GM19463 (cell line): ENCODE measurements around the gene QKI.
"Not testable (repeated sequence)": the region's sequence is repeated elsewhere in the genome, so short reads cannot be mapped to it uniquely, and the experiment has no call there.

Experiments used
- ATAC-seq: cut with Tn5 transposase; IDR thresholded peaks from one replicate; pipeline ENCODE4 v1.9.1; 2021; ENCODE audit warnings: mild to moderate bottlenecking, moderate library complexity; ENCODE audit not compliant: unreplicated experiment

QKI gene

DNA sequence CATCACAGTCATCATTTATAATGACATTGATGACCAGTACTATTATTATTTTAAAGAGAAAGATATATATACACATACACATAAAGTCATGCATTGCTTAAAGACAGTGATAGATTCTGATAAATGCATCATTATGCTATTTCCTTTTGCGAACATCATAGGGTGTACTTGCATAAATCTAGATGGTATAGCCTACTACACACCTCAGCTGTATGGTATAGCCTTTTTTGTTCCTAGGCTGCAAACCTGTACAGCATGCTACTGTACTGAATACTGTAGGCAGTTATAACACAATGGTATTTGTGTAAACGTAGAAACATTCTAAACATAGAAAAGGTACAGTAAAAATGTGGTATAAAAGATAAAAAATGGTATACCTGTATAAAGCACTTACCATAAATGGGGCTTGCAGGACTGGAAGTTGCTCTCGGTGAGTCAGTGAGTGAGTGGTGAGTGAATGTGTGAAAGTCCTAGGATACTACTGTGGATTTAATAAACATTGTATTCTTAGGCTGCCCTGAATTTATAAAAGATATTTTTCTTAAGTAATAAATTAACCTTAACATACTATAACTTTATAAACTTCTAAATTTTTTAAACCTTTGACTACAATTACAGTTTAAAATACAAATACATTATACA, 23.9 kb downstream of the QKI start:
- no peak for ATAC-seq

GRCh38 chr6:163438940-163439335, 24.4 kb downstream of the QKI start:
- peak; percentile 69 for ATAC-seq

- ATAC-seq: not testable (repeated sequence)
Observed at GRCh38 chr6:163439390-163439789, 24.9 kb downstream of the QKI start.

DNA sequence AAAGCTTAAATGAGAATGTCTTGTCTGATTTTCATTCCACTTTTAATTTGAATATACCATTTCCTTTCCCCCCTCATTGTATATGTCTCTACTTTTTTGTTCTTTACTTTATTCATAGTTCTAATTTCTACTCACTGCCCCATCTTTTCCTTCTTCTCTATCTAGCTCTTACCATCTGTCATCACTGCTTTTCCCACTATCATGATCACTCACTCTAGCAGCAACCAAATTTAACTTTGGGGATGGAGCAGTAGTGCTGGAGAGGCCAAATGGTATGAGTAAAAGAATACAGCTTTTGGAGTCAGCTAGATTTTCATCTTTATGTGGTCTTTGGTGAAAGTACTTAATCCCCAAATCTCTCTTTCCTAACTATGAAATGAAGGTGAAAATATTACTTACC, 25.5 kb downstream of the QKI start:
- no peak for ATAC-seq

GRCh38 chr6:163442336-163442735, 27.8 kb downstream of the QKI start:
- no peak for ATAC-seq

DNA sequence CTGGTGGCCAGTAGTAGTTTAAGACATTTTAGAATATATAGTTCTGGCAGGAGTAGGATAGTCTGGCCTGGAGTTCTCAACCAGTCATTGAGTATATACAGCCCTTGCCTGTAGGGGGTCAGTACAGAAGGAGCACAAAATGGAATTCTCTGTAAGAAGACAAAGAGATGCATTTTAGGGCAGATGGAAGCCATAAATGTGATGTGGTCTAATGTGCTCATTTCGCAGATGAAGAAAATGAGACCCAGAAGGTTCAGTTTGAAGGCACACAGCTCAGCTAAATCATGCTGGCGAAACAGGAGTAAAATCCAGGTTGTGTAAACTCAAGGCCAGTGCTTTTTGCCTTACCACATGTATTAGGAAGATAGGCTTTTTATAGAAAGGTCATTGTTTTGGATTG, 29.6 kb downstream of the QKI start:
- ATAC-seq: no peak

DNA sequence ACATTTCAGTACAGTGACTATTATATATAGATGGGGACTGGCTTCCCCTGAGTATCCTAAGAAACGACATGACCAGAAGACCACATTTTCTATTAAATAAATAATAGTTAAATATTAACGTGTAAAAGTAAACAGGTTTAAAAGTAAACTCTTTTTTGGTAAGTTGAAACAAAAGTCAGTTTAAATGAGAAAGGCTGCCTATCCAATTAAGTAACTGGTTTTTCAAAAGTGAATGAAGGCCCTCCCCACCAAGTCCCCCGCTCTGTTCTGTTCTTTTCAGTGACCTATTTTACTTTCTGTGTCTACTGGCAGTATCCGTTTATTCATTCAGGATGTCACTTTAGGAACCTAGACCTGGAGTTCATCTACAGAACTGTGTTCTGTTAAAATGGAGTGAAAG, 32.0 kb downstream of the QKI start:
- no peak for ATAC-seq

DNA sequence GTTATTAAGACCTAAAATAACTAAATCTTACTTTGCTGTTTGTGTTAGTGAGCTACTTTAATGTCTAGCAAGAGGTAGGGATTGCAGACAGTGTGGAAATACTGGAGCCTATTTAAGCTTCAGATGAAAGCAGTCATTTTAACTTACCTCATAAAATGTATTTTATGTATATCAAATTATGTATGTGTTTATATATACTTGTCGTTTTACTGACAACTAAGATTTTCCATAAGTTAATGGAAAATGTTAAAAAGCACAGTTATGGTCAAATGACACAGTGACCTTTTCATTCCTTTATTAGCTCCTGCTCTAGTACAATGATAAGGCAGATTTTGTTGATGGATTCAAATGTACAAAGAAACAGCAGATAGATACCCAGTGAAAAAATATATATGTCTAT, 34.6 kb downstream of the QKI start:
- ATAC-seq: no peak

- ATAC-seq: no peak
Observed at GRCh38 chr6:163454425-163454824, 39.9 kb downstream of the QKI start.

DNA sequence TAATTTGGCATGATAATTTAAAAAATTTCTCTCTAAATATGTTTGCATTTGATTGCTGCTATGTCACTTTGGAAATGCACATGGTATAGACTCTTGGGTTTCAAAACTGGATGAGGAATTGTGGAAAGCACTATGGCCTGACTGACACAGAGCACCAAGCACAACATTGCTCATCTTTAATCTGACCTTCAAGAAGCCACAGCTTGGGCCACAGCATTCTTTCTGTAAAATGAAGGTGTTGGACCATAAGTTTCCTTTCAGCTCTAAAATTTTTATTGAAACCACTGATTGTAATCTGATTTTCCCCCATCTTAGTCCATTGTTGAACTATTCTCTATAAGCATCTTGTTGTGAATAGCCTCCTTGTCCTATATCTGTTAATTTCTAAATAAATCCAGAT, 41.0 kb downstream of the QKI start:
- ATAC-seq: no peak

GRCh38 chr6:163457637-163458561, 43.4 kb downstream of the QKI start:
- ATAC-seq: no peak

DNA sequence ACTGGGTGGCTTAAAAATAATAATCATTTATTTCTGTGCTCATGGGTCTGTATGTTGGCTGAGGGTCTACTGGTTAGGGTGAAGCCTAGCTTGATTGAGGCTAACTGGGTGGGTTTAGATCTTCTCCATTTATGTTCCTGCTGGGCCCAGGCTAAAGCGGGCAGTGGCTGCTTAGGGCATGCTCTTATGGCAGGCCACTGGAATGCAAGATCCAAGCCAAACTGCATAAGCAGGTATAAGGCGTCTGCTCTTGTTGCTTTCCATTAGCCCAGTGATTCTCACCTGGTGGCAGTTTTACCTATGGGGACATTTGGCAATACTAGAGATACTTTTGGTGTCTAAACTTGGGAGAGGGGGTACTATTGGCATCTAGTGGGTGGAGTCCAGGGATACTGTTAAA, 44.5 kb downstream of the QKI start:
- ATAC-seq: no peak

- no peak for ATAC-seq
Observed at GRCh38 chr6:163459536-163459935, 45.0 kb downstream of the QKI start.

- peak; percentile 85 for ATAC-seq
Observed at GRCh38 chr6:163460307-163460782, 45.8 kb downstream of the QKI start.

GRCh38 chr6:163461696-163462095, 47.2 kb downstream of the QKI start:
- no peak for ATAC-seq

DNA sequence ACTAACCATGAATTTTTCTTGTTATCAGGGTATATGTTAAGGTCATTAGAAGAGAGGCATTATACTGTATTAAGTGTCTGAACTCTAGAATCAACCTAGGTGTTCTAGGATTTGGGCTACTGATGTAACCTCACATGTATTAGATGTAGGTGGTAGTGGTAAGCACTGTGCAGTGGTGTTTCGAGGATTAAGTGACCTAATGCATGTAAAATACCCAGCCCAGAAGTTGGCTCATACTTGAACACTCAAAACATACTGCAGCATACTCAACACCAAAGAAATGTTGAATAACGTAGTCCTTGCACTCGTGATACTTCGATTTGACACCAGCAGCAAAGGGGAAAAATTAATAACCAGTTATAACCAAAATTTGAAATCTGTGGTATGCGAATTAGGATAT, 48.7 kb downstream of the QKI start:
- no peak for ATAC-seq

DNA sequence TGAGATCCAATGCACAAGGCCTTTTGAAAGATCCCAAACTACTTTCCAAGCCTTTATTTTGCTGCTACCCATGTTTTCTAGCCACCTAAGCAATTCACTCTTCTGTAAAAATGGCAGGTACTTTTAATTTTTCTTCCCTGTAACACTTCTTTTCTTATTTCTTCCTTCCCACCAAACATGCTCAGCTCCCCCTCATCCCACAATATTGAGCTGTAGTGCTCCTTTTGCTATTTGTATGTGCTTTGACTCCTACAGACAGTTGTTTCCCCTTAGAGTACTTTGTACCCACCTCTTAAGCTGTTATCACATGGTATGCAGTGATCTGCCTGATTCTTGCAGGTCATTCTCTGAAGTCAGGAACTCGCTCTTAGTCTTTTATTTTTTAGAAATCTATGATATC, 49.3 kb downstream of the QKI start:
- no peak for ATAC-seq

DNA sequence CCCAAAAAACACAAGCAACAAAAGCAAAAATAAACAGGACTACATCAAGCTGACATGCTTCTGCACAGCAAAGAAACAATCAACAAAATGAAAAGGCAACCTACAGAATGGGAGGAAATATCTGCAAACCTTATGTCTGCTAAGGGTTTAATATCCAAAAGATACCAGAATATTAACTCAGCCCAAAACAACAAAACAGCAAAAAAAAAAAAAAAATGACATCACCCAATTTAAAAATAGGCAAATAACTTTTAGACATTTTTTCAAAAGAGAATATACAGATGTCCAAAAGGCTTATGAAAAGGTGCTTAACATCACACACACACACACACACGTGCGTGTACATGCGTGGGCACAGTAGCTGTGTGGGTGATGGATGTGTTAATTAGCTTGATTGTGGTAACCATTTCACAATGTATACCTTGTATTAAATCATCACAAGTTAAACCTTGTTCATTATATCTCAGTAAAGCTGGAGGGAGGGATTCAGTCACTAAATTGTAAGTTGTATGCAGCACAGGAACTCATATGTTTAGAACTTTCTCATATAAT, 52.4 kb downstream of the QKI start:
- ATAC-seq: no peak

- no peak for ATAC-seq
Observed at GRCh38 chr6:163468738-163469137, 54.2 kb downstream of the QKI start.

DNA sequence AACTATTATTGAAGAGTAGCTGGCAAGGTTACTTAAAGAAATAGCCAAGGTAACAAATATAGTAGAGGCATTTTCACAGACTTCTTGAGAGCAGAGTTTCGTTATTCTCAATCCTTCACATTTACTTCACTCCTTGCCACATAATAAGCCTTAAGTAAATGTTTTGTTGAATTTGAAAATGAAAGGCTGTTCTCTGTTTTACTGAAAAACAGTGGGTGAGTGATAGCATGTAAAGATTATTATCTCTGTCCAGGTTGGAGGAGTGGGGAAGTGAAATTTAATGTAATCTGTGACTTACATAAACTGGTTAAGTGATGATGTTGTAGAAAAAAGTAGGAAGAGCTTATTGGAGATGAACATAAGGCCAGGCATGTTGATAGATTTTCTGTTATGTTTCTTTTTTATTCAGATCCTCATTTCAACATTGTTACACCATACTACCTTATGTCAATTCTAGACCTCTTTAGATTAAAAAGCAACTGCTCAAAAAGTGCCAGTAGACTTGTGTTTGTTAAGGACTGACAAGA, 55.0 kb downstream of the QKI start:
- no peak for ATAC-seq

DNA sequence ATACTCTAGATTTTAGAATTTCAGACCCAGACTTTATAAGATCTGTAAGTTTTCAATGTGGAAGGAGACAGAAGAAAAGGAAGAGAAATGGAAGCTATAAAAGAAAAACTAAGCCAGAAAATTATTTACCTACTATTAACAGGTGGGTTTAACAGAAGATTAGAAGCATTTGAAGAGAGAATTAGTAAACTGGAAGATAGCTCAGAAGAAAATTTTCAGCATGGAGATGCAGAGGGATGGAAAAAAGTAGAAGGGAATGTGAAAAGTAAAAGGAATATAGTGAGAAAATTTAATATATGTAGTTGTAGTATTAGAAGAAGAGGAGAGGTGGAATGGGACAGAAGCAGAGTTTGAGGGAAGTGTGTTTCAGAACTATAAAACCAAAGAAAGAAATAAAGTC, 56.1 kb downstream of the QKI start:
- ATAC-seq: no peak

DNA sequence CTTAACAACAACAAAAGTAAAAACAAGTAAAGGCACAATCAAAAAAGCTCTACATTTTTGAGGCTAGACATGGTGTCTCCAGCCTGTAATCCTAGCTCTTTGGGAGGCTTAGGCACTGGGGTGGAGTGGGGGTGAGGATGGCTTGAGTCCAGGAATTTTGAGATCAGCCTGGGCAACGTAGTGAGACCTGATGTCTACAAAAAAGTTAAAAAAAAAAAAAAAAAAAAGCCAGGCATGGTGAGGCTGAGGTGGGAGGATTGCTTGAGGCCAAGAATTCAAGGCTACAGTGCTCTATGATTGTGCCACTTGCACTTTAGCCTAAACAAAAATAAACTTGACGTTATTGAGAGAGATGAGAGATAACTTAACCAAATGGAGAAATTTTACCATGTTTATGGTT, 60.1 kb downstream of the QKI start:
- ATAC-seq: no peak
